Choroid plexus epithelial cell (primary cell): ENCODE measurements around the gene FERMT3.
A peak's percentile ranks its signal among the peaks of the same experiment; 100 is the strongest.

Source experiments
- DNase-seq: peaks from one replicate; pipeline ENCODE4 v3.0.0-alpha.2; 2010; ENCODE audit warnings: low read depth
- H3K4me3 ChIP-seq: 2 replicates; pipeline ENCODE4 v1.5.1; 2011; ENCODE audit warnings: low read depth, mild to moderate bottlenecking, control low read depth, low read length, moderate library complexity
- CTCF ChIP-seq: conservative IDR thresholded peaks from 2 replicates; pipeline ENCODE4 v1.5.1; 2011; ENCODE audit warnings: low read depth, mild to moderate bottlenecking, control low read depth, inconsistent platforms, low read length, moderate library complexity

FERMT3 gene

GRCh38 chr11:64165842-64166635 lies 40.5 kb upstream of the FERMT3 start, which contains the start of gene MACROD1:
Gene MACROD1, minus strand, starts transcription at chr11:64166113. Its CDS starts 119 bp downstream, at chr11:64165994.
- DNase-seq, result peak; percentile 68
- H3K4me3 ChIP-seq, result peak within 1 kb of the TSS; percentile 72
- TF ChIP-seq CTCF, result no peak

GRCh38 chr11:64170419-64170818 lies 36.1 kb upstream of the FERMT3 start:
- H3K4me3 ChIP-seq, result no peak overlapping the region
- DNase-seq, result no peak
- no peak for TF ChIP-seq CTCF

GRCh38 chr11:64173616-64174355 lies 32.7 kb upstream of the FERMT3 start:
- TF ChIP-seq CTCF, result no peak
- peak; percentile 42 for DNase-seq
- no peak overlapping the region for H3K4me3 ChIP-seq

- DNase-seq, result no peak
- no peak overlapping the region for H3K4me3 ChIP-seq
- no peak for TF ChIP-seq CTCF
Observed at GRCh38 chr11:64176751-64177150, 29.8 kb upstream of the FERMT3 start.

- DNase-seq, result no peak
- no peak for TF ChIP-seq CTCF
- H3K4me3 ChIP-seq, result no peak overlapping the region
Observed at GRCh38 chr11:64178203-64178602, 28.3 kb upstream of the FERMT3 start.

- no peak for DNase-seq
- no peak for TF ChIP-seq CTCF
- no peak overlapping the region for H3K4me3 ChIP-seq
Observed at GRCh38 chr11:64178951-64179639, 27.4 kb upstream of the FERMT3 start.
